AG10803 (cell line): ENCODE measurements around the gene HELZ.

Experiments
- DNase-seq: peaks from one replicate; pipeline ENCODE4 v3.0.0; 2010; ENCODE audit warnings: low read depth
- H3K4me3 ChIP-seq: 2 replicates; pipeline ENCODE4 v1.5.1; 2011; ENCODE audit warnings: mild to moderate bottlenecking, low read length, control low read depth
- TF ChIP-seq, protein P1 (sequence below): conservative IDR thresholded peaks from 2 replicates; pipeline ENCODE4 v1.5.1; 2011; ENCODE audit warnings: mild to moderate bottlenecking, low read length, control low read depth, inconsistent platforms

HELZ gene

DNA sequence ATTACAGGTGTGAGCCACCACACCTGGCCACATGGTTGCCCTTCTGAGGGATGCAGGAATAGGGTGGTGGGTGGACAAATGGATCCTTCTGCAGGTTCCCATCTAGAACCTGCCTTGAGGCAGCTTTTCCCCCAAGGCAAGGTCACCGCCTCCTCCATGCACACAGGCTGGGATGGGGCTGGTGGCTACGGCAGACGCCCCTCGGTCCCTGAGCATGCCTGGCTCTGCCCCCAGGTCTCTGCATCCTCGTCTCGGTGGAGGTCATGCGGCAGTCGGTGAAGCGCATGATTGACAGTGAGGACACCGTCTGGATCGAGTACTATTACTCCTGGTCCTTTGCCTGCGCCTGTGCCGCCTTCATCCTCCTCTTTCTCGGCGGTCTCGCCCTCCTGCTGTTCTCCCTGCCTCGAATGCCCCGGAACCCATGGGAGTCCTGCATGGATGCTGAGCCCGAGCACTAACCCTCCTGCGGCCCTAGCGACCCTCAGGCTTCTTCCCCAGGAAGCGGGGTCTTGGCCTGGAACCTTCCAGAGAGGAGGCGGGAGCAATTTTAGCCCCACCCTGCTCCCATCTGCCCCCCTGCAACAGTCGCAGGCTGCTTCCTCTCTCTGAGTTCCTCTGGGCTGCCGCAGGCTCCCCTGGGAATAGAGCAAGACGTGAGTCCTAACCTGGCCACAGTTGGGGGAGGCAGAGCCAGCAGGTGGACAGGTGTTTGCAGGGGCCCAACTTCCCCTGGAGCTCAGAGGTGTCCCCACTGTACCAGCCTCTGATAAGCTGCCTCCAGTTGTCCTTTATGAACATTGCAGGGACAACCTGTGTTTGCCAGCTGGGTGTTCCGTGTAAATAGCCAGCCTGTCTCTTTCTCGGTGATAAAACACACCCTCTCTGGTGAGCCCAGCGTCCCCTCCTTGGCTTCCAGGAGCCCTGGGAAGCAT is 188.9 kb downstream of the HELZ start:
- no peak for DNase-seq
- H3K4me3 ChIP-seq, result no peak overlapping the region
- TF ChIP-seq, protein P1, sequence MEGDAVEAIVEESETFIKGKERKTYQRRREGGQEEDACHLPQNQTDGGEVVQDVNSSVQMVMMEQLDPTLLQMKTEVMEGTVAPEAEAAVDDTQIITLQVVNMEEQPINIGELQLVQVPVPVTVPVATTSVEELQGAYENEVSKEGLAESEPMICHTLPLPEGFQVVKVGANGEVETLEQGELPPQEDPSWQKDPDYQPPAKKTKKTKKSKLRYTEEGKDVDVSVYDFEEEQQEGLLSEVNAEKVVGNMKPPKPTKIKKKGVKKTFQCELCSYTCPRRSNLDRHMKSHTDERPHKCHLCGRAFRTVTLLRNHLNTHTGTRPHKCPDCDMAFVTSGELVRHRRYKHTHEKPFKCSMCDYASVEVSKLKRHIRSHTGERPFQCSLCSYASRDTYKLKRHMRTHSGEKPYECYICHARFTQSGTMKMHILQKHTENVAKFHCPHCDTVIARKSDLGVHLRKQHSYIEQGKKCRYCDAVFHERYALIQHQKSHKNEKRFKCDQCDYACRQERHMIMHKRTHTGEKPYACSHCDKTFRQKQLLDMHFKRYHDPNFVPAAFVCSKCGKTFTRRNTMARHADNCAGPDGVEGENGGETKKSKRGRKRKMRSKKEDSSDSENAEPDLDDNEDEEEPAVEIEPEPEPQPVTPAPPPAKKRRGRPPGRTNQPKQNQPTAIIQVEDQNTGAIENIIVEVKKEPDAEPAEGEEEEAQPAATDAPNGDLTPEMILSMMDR, result no peak

DNA sequence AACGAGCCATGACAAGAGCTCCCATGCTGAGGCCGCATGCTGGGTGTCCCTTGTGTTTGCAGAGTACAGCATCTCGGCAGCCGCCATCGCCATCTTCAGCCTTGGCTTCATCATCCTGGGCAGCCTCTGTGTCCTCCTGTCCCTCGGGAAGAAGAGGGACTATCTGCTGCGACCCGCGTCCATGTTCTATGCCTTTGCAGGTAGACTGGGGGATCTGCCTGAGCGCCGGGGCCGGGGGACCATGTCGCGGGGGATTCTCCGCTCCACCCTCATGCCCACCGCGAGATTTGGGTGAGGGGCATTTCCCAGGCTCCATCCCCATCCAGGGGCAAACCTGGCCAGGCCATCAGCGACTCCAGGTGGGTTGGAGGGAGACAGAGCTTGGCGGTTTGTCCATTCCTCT is 190.0 kb downstream of the HELZ start:
- no peak for DNase-seq
- H3K4me3 ChIP-seq, result no peak overlapping the region
- TF ChIP-seq, protein P1, result no peak

DNA sequence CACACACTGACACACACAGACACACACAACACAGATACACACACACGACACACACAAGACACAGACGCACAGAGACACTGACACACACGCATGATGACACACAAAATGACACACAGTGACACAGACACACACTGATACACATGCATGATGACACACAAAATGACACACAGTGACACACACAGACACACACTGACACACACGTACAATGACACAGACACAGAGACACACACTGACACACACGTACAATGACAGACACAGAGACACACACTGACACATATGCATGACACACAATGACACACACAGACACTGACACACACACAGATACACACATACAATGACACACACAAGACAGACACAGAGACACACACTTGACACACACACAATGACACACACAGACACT is 190.4 kb downstream of the HELZ start:
- DNase-seq, result no peak
- H3K4me3 ChIP-seq, result no peak overlapping the region
- TF ChIP-seq, protein P1, result no peak

DNA sequence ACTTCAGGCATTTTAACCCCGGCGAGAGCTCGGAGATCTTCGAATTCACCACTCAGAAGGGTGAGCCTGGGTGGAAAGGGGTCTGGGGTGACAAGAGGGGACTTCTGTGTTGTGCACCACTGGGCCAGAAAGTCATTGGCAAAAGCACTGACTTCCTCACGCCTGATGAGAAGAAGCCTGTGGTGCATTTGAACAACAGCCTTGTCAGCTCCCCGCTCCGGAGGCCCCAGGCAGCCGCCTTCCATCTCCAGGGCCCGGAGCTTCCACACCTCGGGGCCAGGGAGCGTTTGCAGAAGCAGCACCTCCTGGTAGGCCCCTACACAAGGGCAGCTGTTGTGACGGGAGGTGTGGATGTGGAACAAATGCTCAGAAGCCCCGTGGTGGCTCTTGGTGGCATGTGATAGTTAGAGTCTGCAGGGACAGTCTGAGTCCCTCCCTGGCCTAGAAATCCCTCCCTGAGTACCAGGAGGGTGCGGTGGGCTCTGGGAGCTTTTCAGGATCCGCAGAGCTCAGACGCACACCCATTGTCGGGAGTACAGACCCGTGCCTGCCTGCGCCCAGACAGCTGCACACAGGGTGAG is 190.9 kb downstream of the HELZ start:
- no peak overlapping the region for H3K4me3 ChIP-seq
- no peak for DNase-seq
- TF ChIP-seq, protein P1, result no peak

DNA sequence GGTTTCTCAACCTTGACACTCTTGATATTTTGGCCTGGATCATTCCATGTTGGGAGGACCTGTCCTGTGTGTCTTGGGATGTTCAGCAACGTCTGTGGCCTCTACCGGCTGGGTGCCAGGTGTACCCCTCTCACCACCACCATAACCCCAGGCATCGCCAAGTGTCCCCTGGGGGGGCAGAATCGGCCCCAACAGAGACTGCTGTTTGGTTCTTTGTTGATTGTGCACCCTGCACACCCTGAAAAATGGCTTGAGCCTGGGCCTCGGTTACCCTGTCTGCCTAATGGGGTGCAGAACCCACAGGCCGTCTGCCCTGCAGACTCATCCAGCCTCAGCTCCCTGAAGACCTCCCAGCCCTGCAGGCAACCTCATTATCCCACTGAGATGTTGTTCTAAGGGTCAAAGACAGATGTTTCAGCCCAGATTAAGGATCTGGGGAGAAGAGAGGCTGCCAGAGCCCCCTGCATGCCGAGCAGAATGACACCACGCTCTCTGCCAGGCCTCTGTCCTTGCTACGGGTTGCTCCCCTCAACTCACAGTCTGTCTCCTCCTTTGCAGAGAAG is 191.5 kb downstream of the HELZ start:
- H3K4me3 ChIP-seq, result no peak overlapping the region
- DNase-seq, result no peak
- TF ChIP-seq, protein P1, result no peak

DNA sequence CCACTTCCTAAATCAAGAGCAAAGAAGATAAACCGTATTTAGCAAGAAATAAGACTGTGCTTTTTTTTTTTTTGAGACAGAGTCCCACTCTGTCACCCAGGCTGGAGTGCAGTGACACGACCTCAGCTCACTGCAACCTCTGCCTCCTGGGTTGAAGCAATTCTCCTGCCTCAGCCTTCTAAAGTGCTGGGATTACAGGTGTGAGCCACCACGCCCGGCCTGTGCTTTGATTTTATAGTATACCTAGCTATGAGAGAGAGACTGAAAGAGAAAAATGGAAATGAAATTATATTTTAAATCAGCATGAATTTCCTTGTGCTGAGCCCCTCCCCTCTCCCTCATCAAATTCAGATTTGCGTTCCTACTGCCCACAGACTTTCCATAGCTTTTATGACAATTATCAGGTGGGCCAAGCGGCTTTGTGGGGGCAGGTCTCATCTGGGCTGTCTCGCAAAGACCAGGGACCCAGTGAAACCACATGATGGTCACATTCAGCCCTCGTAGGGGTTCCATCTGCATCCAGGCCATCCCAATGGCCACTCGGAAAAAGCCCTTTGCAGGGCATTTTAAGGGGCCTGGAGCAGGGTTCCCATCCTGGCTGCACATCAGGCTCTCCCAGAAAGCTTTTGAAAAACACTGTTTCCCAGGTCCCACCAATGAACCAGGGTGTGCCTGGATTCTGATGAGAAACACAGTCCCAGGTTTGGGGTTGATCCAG is 192.1 kb downstream of the HELZ start:
- no peak for DNase-seq
- no peak overlapping the region for H3K4me3 ChIP-seq
- TF ChIP-seq, protein P1, result no peak
